Activated CD4-positive, alpha-beta T cell treated with anti-CD3 and anti-CD28 coated beads for 36 hours (primary cell): ENCODE results near the gene AGK. TPM values are rescaled to one million over a fixed set of nuclear protein-coding genes. Genes with fewer than 3 reads are reported as not detected.
A peak's percentile ranks its signal among the peaks of the same experiment; 100 is the strongest.

Source experiments
- ATAC-seq: fragments of 200-7000 bp; cut with Tn5 transposase; one replicate; pipeline ENCODE4 v1.10.0; 2021; ENCODE audit warnings: mild to moderate bottlenecking, moderate library complexity
- CTCF ChIA-PET: fragments of 350-600 bp; sonication (Branson Sonifier 250); formaldehyde crosslinking; loops from one replicate; lab custom pipeline; 2021; ENCODE audit warnings: antibody characterized with exemption; lab: Charles Lee
- POLR2A ChIA-PET: fragments of 350-600 bp; sonication (Branson Sonifier 250); formaldehyde crosslinking; loops from one replicate; lab custom pipeline; 2021; ENCODE audit warnings: antibody characterized with exemption, inconsistent platforms; lab: Charles Lee
- DNase-seq: peaks from one replicate; pipeline ENCODE4 v3.0.0-alpha.2; 2020
- H3K27ac Mint-ChIP-seq: one replicate; pipeline ENCODE4 v1.8.0; 2021; ENCODE audit warnings: mixed read lengths
- H3K27me3 Mint-ChIP-seq: one replicate; pipeline ENCODE4 v1.8.0; 2021; ENCODE audit warnings: mixed read lengths
- H3K36me3 Mint-ChIP-seq: one replicate; pipeline ENCODE4 v1.8.0; 2021; ENCODE audit warnings: low read depth, mixed read lengths
- H3K4me1 Mint-ChIP-seq: one replicate; pipeline ENCODE4 v1.8.0; 2021; ENCODE audit warnings: mixed read lengths
- H3K4me3 Mint-ChIP-seq: one replicate; pipeline ENCODE4 v1.8.0; 2021; ENCODE audit warnings: mild to moderate bottlenecking, moderate library complexity, mixed read lengths
- H3K9me3 Mint-ChIP-seq: one replicate; pipeline ENCODE4 v1.8.0; 2021; ENCODE audit warnings: low read depth, mixed read lengths
- intact Hi-C, 2 experiments: fragments of 100-400 bp; cut with DNase I in 1 of 2; cut with micrococcal nuclease in 1 of 2; formaldehyde crosslinking; loops; one replicate each; pipeline versions ENCODE4 v1.14.2 to v1.15.1; 2022 to 2024; cut with DNase I, micrococcal nuclease
- total RNA-seq, 2 experiments: library from RNA; stranded (reverse); gene quantifications; one replicate each; pipeline ENCODE4 v1.2.3, GENCODE V29; 2021

The AGK gene
- total RNA-seq, 2 experiments from 2014 or later: 49.7 to 52.9 TPM

DNA sequence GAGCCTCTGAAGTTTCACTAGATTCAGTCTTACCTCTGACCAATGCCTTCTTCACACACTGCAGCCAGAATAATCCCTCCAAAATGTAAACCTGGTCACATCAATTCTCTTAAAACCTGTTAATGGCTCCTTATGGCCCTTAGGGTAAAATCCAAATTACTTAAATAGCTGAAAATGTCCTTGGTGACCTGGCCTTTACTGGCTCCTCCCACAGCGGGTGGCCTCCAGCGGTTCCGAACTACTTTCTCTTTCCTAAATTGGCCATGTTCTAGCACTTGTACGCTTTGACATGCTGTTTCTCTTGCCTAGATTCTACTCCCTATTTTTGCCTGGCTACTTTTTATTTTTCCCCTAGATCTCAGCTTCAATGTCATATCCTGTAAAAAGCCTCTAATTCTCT lies 36.1 kb downstream of the AGK start:
- H3K9me3 Mint-ChIP-seq: peaks cover 3% of the 10 kb centered on the region
- peak overlapping the region; percentile 28 for H3K4me3 Mint-ChIP-seq
- H3K27ac Mint-ChIP-seq: peak overlapping the region; percentile 69
- intact Hi-C loops: no loop called here
- ChIA-PET POLR2A (no interaction called here), CTCF (no interaction called here)
- DNase-seq (no peak), ATAC-seq (no peak)
- no peaks in the 10 kb centered on the region for H3K27me3 Mint-ChIP-seq
- H3K36me3 Mint-ChIP-seq: peaks cover 57% of the 10 kb centered on the region
- peaks cover 45% of the 10 kb centered on the region for H3K4me1 Mint-ChIP-seq

GRCh38 chr7:141588912-141589311 lies 37.7 kb downstream of the AGK start:
- no peak overlapping the region for H3K27ac Mint-ChIP-seq

GRCh38 chr7:141590071-141590470 lies 38.9 kb downstream of the AGK start:
- ATAC-seq: no peak
- intact Hi-C loops: no loop called here
- DNase-seq: no peak
- Mint-ChIP-seq H3K4me3 (no peak overlapping the region), H3K27me3 (no peaks in the 10 kb centered on the region), H3K27ac (no peak overlapping the region), H3K9me3 (peaks cover 1% of the 10 kb centered on the region), H3K4me1 (peaks cover 38% of the 10 kb centered on the region), H3K36me3 (peaks cover 47% of the 10 kb centered on the region)
- POLR2A ChIA-PET: interaction anchor here (0.6 kb wide), 1 partner anchor 70 kb away, joined by 4 read pairs; no protein-coding TSS in a partner anchor
- CTCF ChIA-PET: interaction anchor here (1.3 kb wide), 1 partner anchor 56 kb away, joined by 3 read pairs; no protein-coding TSS in a partner anchor

More at GRCh38 chr7:141588912-141589311, 37.7 kb downstream of the AGK start:
- intact Hi-C loops: no loop called here
- Mint-ChIP-seq H3K9me3 (peaks cover 1% of the 10 kb centered on the region), H3K4me3 (no peak overlapping the region), H3K27me3 (no peaks in the 10 kb centered on the region), H3K36me3 (peaks cover 51% of the 10 kb centered on the region), H3K4me1 (peaks cover 48% of the 10 kb centered on the region)
- ChIA-PET CTCF (no interaction called here), POLR2A (no interaction called here)
- DNase-seq (no peak), ATAC-seq (no peak)

- peaks cover 1% of the 10 kb centered on the region for H3K9me3 Mint-ChIP-seq
- intact Hi-C loops: no loop called here
These were observed 39.5 kb downstream of the AGK start for GRCh38 chr7:141590666-141591065.

DNA sequence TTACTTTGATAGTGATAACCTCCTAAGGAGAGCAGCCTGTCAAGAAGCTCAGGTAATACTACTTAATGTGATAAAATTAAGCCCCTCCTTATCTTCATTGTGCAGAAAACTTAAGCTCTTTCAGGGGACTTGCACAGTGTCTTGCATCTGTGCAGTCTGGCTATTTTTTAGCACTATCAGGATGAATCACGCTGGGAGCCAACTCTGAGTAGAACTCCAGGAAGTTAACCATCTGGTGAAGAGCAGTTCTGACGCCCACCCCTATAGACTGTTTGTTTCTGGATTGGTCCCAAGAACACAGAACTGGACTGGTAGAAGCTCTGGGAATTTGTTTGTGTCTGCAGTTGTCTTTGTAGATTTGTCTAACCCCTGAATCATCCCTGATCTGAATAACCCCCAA lies 41.9 kb downstream of the AGK start:
- ChIA-PET CTCF (interaction anchor here (1.4 to 1.6 kb wide), 2 partner anchors 11 to 15 kb away, joined by 4 read pairs; no protein-coding TSS in a partner anchor), POLR2A (no interaction called here)
- H3K36me3 Mint-ChIP-seq: peaks cover 43% of the 10 kb centered on the region
- DNase-seq (no peak), ATAC-seq (peak; percentile 51)
- intact Hi-C loops: no loop called here
- H3K9me3 Mint-ChIP-seq: peaks cover 1% of the 10 kb centered on the region
- H3K27me3 Mint-ChIP-seq: no peaks in the 10 kb centered on the region
- H3K27ac Mint-ChIP-seq: no peak overlapping the region
- H3K4me3 Mint-ChIP-seq: no peak overlapping the region
- peaks cover 14% of the 10 kb centered on the region for H3K4me1 Mint-ChIP-seq

More at GRCh38 chr7:141590666-141591065, 39.5 kb downstream of the AGK start:
- DNase-seq (no peak), ATAC-seq (no peak)
- peaks cover 49% of the 10 kb centered on the region for H3K36me3 Mint-ChIP-seq
- POLR2A ChIA-PET: no interaction called here
- peaks cover 32% of the 10 kb centered on the region for H3K4me1 Mint-ChIP-seq
- CTCF ChIA-PET: interaction anchor here (1.3 kb wide), 1 partner anchor 57 kb away, joined by 3 read pairs; no protein-coding TSS in a partner anchor
- H3K27ac Mint-ChIP-seq: no peak overlapping the region
- no peak overlapping the region for H3K4me3 Mint-ChIP-seq
- no peaks in the 10 kb centered on the region for H3K27me3 Mint-ChIP-seq

GRCh38 chr7:141597966-141598365 lies 46.8 kb downstream of the AGK start:
- Mint-ChIP-seq H3K27me3 (no peaks in the 10 kb centered on the region), H3K4me3 (no peak overlapping the region), H3K36me3 (peaks cover 31% of the 10 kb centered on the region), H3K27ac (no peak overlapping the region), H3K9me3 (no peaks in the 10 kb centered on the region), H3K4me1 (peaks cover 8% of the 10 kb centered on the region)
- ATAC-seq: no peak
- intact Hi-C loops: no loop called here
- no peak for DNase-seq
- CTCF ChIA-PET: interaction anchor here (0.6 kb wide), 1 partner anchor 75 kb away, joined by 3 read pairs; no protein-coding TSS in a partner anchor
- POLR2A ChIA-PET: no interaction called here

GRCh38 chr7:141598408-141598807 lies 47.2 kb downstream of the AGK start:
- Mint-ChIP-seq H3K36me3 (peaks cover 27% of the 10 kb centered on the region), H3K4me3 (no peak overlapping the region), H3K27ac (no peak overlapping the region), H3K9me3 (no peaks in the 10 kb centered on the region), H3K27me3 (no peaks in the 10 kb centered on the region), H3K4me1 (peaks cover 4% of the 10 kb centered on the region)
- ATAC-seq (no peak), DNase-seq (no peak)
- intact Hi-C loops: no loop called here
- ChIA-PET POLR2A (no interaction called here), CTCF (interaction anchor here (0.6 kb wide), 1 partner anchor 74 kb away, joined by 3 read pairs; no protein-coding TSS in a partner anchor)

- no peak for ATAC-seq
- intact Hi-C loops: no loop called here
- Mint-ChIP-seq H3K9me3 (no peaks in the 10 kb centered on the region), H3K36me3 (peaks cover 23% of the 10 kb centered on the region), H3K27me3 (no peaks in the 10 kb centered on the region), H3K4me3 (no peak overlapping the region), H3K4me1 (no peaks in the 10 kb centered on the region), H3K27ac (no peak overlapping the region)
- POLR2A ChIA-PET: no interaction called here
- CTCF ChIA-PET: interaction anchor here (0.6 to 1.1 kb wide), 2 partner anchors 65 to 921 kb away, joined by 3 read pairs; no protein-coding TSS in a partner anchor
- no peak for DNase-seq
These were observed 49.2 kb downstream of the AGK start for GRCh38 chr7:141600168-141601006.

GRCh38 chr7:141609576-141609975 lies 58.4 kb downstream of the AGK start:
- ChIA-PET CTCF (no interaction called here), POLR2A (no interaction called here)
- no peak for DNase-seq
- no peak for ATAC-seq
- Mint-ChIP-seq H3K4me1 (no peaks in the 10 kb centered on the region), H3K27ac (no peak overlapping the region), H3K9me3 (no peaks in the 10 kb centered on the region), H3K27me3 (no peaks in the 10 kb centered on the region), H3K4me3 (no peak overlapping the region), H3K36me3 (peaks cover 41% of the 10 kb centered on the region)
- intact Hi-C loops: no loop called here

DNA sequence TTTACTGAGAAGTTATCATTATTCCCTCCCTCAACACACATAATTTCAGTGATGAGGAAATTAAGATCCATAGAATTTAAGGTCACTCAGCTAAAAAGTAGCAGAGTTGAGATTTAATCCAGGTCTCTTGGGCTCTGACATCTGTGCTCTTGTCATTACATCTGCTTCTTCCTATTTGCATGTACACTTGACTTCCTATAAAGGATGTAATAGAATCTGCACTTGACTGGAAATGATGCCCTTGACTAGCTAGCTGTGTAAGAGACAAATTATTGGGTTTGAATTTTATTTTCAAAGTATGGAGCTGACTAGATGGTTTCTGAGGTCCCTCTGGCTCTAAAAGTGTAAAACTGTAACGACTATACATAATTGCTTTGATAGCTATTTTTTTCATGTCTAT lies 59.5 kb downstream of the AGK start:
- Mint-ChIP-seq H3K27ac (no peak overlapping the region), H3K36me3 (peaks cover 39% of the 10 kb centered on the region), H3K9me3 (no peaks in the 10 kb centered on the region), H3K4me3 (no peak overlapping the region), H3K27me3 (no peaks in the 10 kb centered on the region), H3K4me1 (no peaks in the 10 kb centered on the region)
- POLR2A ChIA-PET: no interaction called here
- intact Hi-C loops: no loop called here
- ATAC-seq (no peak), DNase-seq (no peak)
- CTCF ChIA-PET: interaction anchor here (1.2 kb wide), 1 partner anchor 44 kb away, joined by 5 read pairs; no protein-coding TSS in a partner anchor

DNA sequence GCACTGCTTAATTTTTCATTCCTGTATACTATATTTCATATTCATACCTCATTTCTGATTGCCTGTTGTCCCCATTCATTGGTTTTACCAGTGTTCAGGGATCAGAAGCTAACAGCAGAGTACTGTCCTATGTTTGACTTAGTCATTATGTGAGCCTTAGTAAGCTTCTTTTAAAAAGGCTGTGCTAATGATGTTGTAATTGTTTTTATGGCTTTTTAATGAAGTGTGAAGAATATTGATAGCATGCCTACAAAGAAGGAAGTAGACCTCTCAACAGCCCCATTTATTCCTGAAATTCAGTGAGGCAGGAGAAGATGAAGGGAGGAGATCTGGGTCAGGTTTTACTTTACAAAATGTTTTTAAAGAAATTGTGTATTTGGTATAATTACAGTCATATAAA lies 61.7 kb downstream of the AGK start:
- POLR2A ChIA-PET: no interaction called here
- H3K4me3 Mint-ChIP-seq: no peak overlapping the region
- CTCF ChIA-PET: interaction anchor here (2.4 kb wide), 1 partner anchor 79 kb away, joined by 8 read pairs; no protein-coding TSS in a partner anchor
- intact Hi-C loops: no loop called here
- peaks cover 42% of the 10 kb centered on the region for H3K36me3 Mint-ChIP-seq
- ATAC-seq (no peak), DNase-seq (no peak)
- H3K4me1 Mint-ChIP-seq: no peaks in the 10 kb centered on the region
- no peaks in the 10 kb centered on the region for H3K27me3 Mint-ChIP-seq
- H3K9me3 Mint-ChIP-seq: no peaks in the 10 kb centered on the region
- H3K27ac Mint-ChIP-seq: no peak overlapping the region

DNA sequence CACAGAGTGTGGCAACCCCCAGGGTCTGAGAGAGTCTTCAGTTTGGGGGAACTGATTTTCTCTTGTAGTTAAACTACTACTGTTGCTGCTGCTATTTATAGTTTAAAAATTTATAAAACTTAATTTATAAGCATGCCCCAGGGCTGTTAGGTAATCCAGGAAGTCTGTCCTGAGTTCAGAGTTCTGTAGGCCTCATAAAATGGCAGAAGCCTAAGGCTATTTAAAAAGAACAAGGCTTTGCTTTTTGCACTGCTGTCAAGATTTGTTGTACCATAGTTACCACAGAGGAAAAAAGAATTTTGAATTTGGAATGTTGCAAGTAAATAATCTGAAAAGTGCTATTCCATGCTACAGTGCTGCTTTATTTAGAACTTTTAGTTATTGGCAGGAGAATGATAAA lies 66.1 kb downstream of the AGK start:
- ATAC-seq (no peak), DNase-seq (no peak)
- CTCF ChIA-PET: no interaction called here
- Mint-ChIP-seq H3K27me3 (no peaks in the 10 kb centered on the region), H3K9me3 (no peaks in the 10 kb centered on the region), H3K4me1 (no peaks in the 10 kb centered on the region), H3K4me3 (no peak overlapping the region), H3K36me3 (peaks cover 30% of the 10 kb centered on the region), H3K27ac (no peak overlapping the region)
- intact Hi-C loops: no loop called here
- POLR2A ChIA-PET: no interaction called here
